Epithelial cell of proximal tubule (primary cell): Measurements from ENCODE around the gene PLXNA2. TPM values are rescaled to one million over a fixed set of nuclear protein-coding genes. Genes with fewer than 3 reads are reported as not detected.

Experiments used
- DNase-seq: peaks from one replicate; pipeline ENCODE4 v3.0.0-alpha.2; 2011; ENCODE audit warnings: low read depth
- H3K4me3 ChIP-seq: 2 replicates; pipeline ENCODE4 v1.5.1; 2011; ENCODE audit warnings: low read depth, mild to moderate bottlenecking, low read length
- CTCF ChIP-seq: conservative IDR thresholded peaks from 2 replicates; pipeline ENCODE4 v1.5.1; 2012; ENCODE audit warnings: low read depth, mild to moderate bottlenecking, low read length
- total RNA-seq: library from RNA; depleted of rRNA; stranded (reverse); fragments of >200 nt; gene quantifications from 2 replicates; pipeline ENCODE4 v1.2.3, GENCODE V29; 2015

PLXNA2 gene
- total RNA-seq, 1 donor from 2014 or later, result 5.7 TPM

- no peak for TF ChIP-seq CTCF
These were observed 131.8 kb downstream of the PLXNA2 start for GRCh38 chr1:208112401-208112800.

GRCh38 chr1:208111646-208112190 is 132.5 kb downstream of the PLXNA2 start:
- H3K4me3 ChIP-seq, result no peak overlapping the region
- DNase-seq, result no peak
- no peak for TF ChIP-seq CTCF

More at GRCh38 chr1:208112401-208112800, 131.8 kb downstream of the PLXNA2 start:
- no peak overlapping the region for H3K4me3 ChIP-seq
- DNase-seq, result no peak

- no peak for DNase-seq
- TF ChIP-seq CTCF, result no peak
- no peak overlapping the region for H3K4me3 ChIP-seq
These were observed 133.9 kb downstream of the PLXNA2 start for GRCh38 chr1:208110296-208110695.

- H3K4me3 ChIP-seq, result no peak overlapping the region
- no peak for TF ChIP-seq CTCF
- no peak for DNase-seq
These were observed 135.4 kb downstream of the PLXNA2 start for GRCh38 chr1:208108646-208109330.

- no peak for TF ChIP-seq CTCF
- DNase-seq, result peak; percentile 26
- H3K4me3 ChIP-seq, result no peak overlapping the region
These were observed 136.0 kb downstream of the PLXNA2 start for GRCh38 chr1:208108213-208108608.

GRCh38 chr1:208107425-208108212 is 136.6 kb downstream of the PLXNA2 start:
- peak; percentile 56 for DNase-seq
- no peak overlapping the region for H3K4me3 ChIP-seq
- no peak for TF ChIP-seq CTCF
